ENCODE data around the gene KIAA0753.

The KIAA0753 gene

DNA sequence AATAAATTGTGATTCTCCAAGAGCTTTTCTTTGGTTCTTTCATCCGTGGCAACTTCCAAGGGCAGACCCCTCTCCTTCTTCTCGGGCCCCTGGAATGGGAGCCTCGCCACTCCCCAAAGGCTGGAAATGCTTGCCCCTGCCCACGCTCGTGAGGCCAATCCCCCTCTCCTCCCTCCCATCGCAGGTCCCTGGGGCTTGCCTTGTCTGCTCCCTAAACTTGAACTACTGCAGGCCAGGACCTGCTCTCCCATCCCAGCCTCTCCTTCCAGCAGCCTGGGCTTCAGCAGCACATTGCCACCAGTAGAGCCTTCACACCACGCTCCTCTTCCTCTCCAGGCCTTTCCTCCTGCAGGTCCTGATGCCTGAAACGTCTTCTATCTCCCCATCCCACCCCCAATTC is 95.2 kb downstream of the KIAA0753 start:
- no peak for DNase-seq

DNA sequence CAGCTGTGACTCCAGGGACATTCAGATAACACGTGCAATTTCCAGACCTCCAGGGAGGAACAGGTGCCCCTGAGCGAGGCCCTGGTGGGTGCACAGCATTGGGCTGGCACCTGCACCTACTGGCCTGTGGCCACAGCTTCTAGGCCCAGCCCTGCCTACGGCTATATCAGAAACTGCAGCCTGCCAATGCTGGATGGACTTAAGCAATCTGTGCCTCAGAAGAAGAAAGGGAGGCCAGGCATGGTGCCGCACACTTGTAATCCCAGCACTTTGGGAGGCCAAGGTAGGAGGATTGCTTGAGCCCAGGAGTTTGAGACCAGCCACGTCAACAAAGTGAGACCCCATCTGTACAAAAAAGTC is 96.5 kb downstream of the KIAA0753 start:
- no peak for DNase-seq

DNA sequence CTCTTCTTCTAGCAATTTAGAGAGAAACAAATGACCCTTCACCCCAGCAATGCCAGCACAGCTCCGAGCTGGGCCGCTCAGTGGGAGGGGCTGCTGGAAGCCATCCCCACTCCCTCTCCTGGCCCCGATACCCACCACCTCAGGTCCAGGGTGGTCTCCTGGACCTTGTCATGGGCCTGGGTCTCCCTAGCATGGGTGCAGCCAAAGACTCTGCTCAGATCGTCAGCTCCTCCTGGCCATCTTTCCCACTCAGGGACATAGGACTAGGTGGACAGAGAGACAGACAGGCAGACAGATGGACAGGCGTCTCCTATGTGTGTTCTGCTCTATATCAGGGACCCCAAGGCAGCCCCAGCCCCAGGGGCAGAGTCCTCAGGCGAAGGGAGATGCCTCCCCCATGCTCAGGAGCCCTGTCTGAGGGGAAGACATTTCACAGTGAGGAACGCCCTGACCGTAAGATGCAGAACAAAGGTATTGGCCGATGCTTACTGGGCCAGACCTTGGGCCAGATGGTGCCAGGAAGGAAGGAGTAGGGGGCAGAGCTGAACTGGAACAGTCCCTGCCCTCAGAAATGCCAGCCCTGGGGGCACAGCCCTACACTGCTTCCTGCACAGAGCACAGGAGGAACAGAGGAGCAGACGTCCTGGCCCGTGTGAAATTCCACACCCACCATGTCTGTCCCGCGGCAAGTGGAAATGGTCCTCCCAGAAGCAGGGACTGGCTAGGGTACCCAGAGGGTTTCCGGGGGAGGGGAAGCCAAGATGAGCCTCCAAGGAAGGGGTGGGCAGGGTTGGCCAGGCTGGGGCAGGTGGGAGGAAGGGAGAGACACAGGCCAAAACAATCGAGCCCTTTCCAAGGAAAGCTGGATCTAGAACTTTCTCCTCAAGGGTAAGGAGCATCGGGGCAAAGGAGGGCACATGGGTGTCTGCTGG is 97.2 kb downstream of the KIAA0753 start:
- no peak for DNase-seq

DNA sequence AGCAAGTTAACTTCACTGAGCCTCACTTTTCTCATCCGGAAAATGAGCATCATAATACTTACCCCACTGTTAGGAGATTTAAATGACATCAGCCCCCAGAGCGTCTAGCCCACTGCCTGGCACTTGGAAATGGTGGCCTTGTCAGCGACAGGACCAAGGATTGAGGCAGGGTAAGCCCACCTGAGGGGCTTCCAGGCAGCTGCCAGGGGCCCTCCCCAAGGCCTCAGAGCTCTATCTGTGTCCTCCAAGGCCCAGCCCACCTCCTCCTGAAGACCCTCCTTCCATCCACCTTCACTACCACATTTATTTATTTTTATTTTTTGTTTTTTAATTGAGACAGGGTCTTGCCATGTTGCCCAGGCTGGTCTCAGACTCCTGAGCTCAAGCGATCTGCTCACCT is 97.9 kb downstream of the KIAA0753 start:
- no peak for DNase-seq

DNA sequence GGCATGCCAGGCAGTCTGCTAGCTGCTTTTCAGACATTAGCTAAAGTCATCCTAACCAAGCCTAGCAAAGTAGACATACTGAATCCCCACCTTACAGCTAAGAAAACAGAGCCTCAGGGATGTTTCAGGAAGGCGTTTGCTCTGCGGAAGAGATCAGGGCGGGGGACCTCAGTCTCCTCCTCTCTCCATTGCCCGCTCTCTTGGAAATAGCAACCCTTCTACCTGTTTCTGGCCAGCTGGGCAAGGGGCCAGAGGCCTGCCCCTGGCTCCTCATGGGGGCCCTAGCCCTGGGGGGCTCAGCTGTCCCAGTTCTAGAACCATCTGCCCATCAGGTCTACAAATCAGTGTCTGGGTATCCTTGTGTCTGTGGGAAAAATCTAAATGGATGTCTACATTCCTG is 98.6 kb downstream of the KIAA0753 start:
- DNase-seq = no peak

DNA sequence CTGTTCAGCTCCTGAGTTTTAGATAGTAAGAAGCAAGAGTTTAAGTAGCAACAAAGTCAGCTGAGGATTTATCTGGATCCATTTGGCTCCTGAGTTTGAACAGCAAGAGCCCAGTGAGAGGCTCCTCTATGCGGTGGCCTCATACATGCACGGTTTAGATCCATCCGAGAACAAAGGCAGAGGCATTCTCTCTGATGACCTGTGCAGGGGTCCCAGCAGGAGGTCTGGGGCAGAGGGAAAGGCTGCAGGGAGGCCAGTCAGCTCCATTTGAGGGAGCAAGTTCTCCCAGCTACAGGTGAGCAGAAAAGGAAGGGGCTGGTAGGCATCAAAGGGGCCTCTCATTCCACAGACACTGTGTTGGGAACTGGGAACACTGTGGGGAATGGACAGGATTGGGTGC is 100.6 kb downstream of the KIAA0753 start:
- no peak for DNase-seq

DNA sequence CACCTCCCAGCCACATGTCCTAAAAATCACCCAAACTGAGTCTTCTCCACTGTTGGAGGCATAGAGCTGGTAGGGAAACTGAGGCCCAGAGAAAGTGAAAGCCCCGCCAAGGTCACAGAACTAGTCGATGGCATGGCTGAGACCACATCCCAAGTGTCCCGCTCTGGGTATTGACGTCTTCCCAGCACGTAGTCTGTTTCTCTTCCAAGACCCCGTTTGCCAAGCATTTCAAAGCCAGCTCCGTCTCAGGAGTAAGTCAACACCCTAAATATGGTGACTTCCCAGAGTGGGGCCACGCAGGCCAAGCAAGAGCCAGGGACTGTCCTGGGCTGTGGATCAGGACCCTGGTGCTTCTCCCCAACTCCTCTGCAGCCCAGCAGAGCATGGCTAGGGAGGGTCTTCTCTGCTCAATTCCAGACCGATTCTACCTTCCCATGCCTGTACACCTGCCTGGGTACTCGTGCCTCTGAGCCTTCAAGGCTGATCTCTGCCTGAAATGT is 103.9 kb downstream of the KIAA0753 start:
- DNase-seq = no peak

DNA sequence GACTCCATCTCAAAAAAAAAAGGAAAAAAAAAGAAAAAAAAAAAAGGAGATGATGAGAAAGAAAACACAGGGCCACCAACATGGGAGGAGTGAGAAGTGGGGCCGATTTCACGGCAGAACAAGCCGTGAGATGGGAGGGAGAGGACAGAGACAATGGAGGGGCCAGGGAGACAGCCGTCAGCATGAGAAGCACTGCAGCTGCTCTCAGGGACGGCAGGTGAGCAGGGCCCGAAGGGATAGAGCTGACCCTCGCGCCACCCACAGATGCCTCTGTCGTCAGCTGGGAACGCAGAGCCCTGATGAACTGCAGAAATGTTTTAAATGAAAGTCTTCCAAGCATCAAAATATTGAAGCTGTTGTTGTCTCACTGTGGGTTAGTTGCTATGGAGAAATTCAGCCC is 104.5 kb downstream of the KIAA0753 start:
- no peak for DNase-seq

DNA sequence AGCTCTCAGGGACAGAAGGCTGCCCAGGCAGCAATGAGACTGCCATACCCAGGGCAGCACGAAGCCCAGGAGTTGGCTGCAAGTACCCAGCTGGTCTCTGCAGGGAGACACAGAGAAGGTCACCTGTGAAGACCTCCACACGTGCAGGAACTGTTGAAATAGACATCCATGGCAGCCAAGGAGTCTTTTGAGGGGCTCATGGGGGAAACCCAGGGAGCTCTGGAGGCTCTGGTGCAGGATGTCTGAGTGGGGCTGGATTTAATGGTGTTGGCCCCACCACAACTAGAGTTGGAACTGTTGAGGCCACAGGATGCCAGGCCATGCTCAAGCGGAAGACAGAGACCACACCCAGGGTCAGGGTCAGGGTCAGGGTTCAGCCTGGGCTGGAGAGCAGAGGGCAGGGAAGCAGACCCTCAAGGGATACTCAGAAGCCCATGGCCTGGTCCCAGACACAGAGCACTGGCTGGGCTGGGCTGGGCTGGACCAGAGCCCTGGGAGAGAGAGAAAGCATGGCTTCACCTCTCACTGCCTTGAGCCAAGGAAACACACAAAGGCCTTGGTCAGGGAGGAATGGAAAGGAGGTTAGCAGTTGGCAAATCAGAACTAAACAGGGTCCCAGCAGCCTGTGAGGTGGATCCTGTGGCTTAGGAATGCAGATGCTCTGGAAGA is 105.5 kb downstream of the KIAA0753 start:
- no peak for DNase-seq

DNA sequence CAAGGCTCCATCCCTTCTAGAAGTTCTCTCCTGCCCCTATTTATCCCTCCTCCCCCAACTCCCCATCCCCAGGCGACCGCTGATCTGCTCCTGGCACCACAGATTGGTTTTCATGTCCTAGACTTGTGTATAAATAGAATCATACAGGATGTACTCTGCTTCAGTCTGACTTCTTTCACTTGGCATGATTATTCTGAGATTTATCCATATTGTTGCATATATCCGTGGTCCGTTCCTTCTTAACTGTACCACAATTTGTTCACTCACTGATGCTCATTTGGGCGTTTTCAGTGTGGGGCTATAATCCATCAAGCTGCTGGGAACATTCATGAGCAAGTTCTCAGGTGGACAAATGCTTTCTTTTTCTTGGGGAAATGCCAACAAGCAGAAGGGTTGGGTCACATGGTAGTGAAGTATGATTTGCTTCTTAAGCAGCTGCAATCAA is 108.0 kb downstream of the KIAA0753 start:
- no peak for DNase-seq

DNA sequence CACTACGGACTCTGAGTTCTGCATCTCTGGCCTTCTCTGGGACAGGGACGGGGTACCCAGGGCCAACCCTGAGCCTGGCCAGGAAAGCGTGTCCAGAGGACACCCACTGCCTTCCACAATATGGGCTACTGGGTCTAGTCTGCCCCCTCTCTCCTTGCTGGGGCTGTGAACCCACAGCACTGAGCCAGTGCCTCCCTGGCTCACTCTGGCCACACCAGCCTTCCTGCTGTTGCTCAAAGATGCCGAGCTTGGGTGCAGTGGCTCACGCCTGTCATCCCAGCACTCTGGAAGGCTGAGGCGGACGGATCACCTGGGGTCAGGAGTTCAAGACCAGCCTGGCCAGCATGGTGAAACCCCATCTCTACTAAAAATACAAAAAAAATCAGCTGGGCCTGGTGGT is 108.9 kb downstream of the KIAA0753 start:
- DNase-seq = no peak

DNA sequence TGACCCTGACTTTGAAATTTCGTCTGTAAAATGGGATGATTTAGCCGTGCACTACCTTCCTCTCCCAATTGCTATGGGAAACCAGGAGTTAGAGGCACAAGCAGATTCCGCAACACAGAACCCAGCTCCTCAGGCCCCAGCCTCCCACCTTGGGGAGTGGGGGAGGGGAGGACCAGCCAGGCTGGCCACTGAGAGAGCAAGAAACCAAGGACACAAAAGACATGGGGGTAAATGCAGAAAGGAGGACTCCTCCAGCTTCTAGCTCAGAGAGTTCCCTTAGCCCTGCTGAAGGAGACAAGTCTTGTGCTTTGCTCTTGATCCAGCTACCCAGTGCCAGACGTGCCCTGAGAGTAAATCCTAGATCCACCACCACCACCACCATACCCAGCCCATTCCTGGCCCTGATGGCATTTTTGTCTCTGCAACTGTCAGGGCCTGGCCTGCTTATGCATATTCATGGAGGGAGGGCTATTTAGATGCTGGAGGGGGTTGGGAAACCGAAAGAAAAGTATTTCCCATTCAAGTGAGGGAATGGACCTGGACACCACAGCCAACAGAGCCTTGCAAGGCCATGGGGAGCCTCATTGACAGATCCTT is 110.1 kb downstream of the KIAA0753 start:
- DNase-seq = no peak

DNA sequence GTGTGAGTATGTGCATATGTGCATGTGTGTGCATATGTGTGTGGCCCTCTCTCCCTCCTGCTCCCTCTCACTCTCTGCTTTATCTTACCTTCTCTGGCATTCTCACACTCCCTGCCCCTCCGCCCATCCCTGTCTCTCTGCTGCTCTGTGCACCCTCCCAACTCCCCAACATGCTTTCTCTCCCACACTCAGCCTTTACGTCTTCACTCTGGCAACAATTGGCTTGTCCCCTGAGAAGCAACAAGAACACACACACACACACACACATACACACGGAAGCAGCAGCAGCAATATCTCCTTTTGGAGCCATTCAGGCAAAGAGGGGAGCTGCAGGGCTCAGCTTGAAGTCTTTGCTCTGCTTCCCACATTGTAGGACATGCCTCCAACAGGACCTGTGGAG is 112.0 kb downstream of the KIAA0753 start:
- no peak for DNase-seq
